GM12878 (cell line): ENCODE results near the gene NEGR1. TPM values are rescaled to one million over a fixed set of nuclear protein-coding genes. Genes with fewer than 3 reads are reported as not detected.

Source experiments
- ATAC-seq: fragments of 200-7000 bp; cut with Tn5 transposase; 3 replicates; pipeline ENCODE4 v1.9.1; 2020; ENCODE audit warnings: mild to moderate bottlenecking, moderate library complexity
- BruUV-seq: library from RNA; stranded (reverse); fragments of 400-500 nt; replicated peaks from 2 replicates; lab custom pipeline; 2021; lab: Mats Ljungman, UMichigan
- CTCF ChIA-PET: fragments of 300-600 bp; sonication (Branson Sonifier 250); formaldehyde crosslinking; extraction: SDS; loops from one replicate; lab custom pipeline; 2021; ENCODE audit warnings: inconsistent platforms; lab: Yijun Ruan, JAX
- POLR2A ChIA-PET: fragments of 350-600 bp; formaldehyde crosslinking; extraction: SDS; loops from one replicate; lab custom pipeline; 2021; ENCODE audit warnings: inconsistent platforms; lab: Charles Lee
- RAD21 ChIA-PET: fragments of 300-600 bp; sonication (Branson Sonifier 250); formaldehyde crosslinking; loops from one replicate; lab custom pipeline; 2023; ENCODE audit warnings: antibody characterized with exemption; ENCODE audit not compliant: unreplicated experiment; lab: Charles Lee
- SMC1A ChIA-PET: fragments of 300-600 bp; sonication (Branson Sonifier 250); formaldehyde crosslinking; loops from one replicate; lab custom pipeline; 2023; ENCODE audit not compliant: unreplicated experiment, uncharacterized antibody; lab: Charles Lee
- DNase-seq: peaks from one replicate; pipeline ENCODE4 v3.0.0-alpha.2; 2011; ENCODE audit warnings: low read depth, low spot score
- FAIRE-seq: peaks from 3 replicates; lab custom pipeline; 2011; peaks lifted over from hg19 to GRCh38; lab: Jason Lieb, UNC
- H2AFZ ChIP-seq: 2 replicates; pipeline ENCODE4 v1.6.0; 2011; ENCODE audit warnings: low read depth, low read length, control low read depth; ENCODE audit not compliant: control insufficient read depth
- H3K27ac ChIP-seq: 2 replicates; pipeline ENCODE4 v1.5.1; 2011; ENCODE audit warnings: control low read depth; ENCODE audit not compliant: control insufficient read depth, insufficient read depth
- H3K27me3 ChIP-seq, 2 experiments: replicated peaks in 1 of 2; 2 replicates each; pipeline versions ENCODE4 v1.6.0 to v1.6.1; 2011; ENCODE audit warnings: low read length in 1 of 2; ENCODE audit not compliant: control insufficient read depth in 2 of 2, insufficient read depth in 2 of 2
- H3K36me3 ChIP-seq, 2 experiments: 2 replicates each; pipeline ENCODE4 v1.5.1; 2011; ENCODE audit warnings: low read length in 1 of 2; ENCODE audit not compliant: control insufficient read depth in 2 of 2, insufficient read depth in 2 of 2
- H3K4me1 ChIP-seq: 2 replicates; pipeline ENCODE4 v1.6.1; 2011; ENCODE audit warnings: mild to moderate bottlenecking, low read length, moderate library complexity, mixed read lengths; ENCODE audit not compliant: control insufficient read depth, insufficient read depth
- H3K4me2 ChIP-seq: 2 replicates; pipeline ENCODE4 v1.6.0; 2011; ENCODE audit warnings: control low read depth; ENCODE audit not compliant: control insufficient read depth, insufficient read depth
- H3K4me3 ChIP-seq: fragments of 200-600 bp; sonication (generic); 2 replicates; pipeline ENCODE4 v1.5.1; 2016
- H3K79me2 ChIP-seq: 2 replicates; pipeline ENCODE4 v1.6.0; 2011; ENCODE audit warnings: low read length; ENCODE audit not compliant: control insufficient read depth, insufficient read depth
- H3K9ac ChIP-seq: 2 replicates; pipeline ENCODE4 v1.8.0; 2011; ENCODE audit warnings: low read length, control low read depth, mixed read lengths; ENCODE audit not compliant: control insufficient read depth, insufficient read depth
- H3K9me3 ChIP-seq: replicated peaks from 3 replicates; pipeline ENCODE4 v1.5.1; 2011; ENCODE audit warnings: mild to moderate bottlenecking, low read length; ENCODE audit not compliant: control insufficient read depth, insufficient read depth
- H4K20me1 ChIP-seq: 2 replicates; pipeline ENCODE4 v1.6.0; 2011; ENCODE audit not compliant: control insufficient read depth, insufficient read depth
- CBX5 ChIP-seq: sonication (generic); IDR thresholded peaks from 2 replicates; pipeline ENCODE4 v1.6.1; 2016; ENCODE audit warnings: low read depth, moderate library complexity, mild to moderate bottlenecking, inconsistent platforms
- EED ChIP-seq: sonication (generic); IDR thresholded peaks from 2 replicates; pipeline ENCODE4 v1.6.1; 2016; ENCODE audit warnings: antibody characterized with exemption, low read depth
- NKRF ChIP-seq: fragments of 450-650 bp; conservative IDR thresholded peaks from 2 replicates; pipeline ENCODE4 v1.6.1; 2017; ENCODE audit warnings: mild to moderate bottlenecking, moderate library complexity
- NR2C2 ChIP-seq: IDR thresholded peaks from 2 replicates; pipeline ENCODE4 v1.6.1; 2011; ENCODE audit warnings: borderline replicate concordance, low read depth; ENCODE audit not compliant: control insufficient read depth, insufficient read length
- RUNX3 ChIP-seq: IDR thresholded peaks from 2 replicates; pipeline ENCODE4 v1.6.1; 2012; ENCODE audit warnings: low read length, inconsistent platforms
- SP1 ChIP-seq: IDR thresholded peaks from one replicate; pipeline ENCODE4 v1.6.1; 2011; ENCODE audit warnings: low read depth, low read length
- SREBF2 ChIP-seq: IDR thresholded peaks from 2 replicates; pipeline ENCODE4 v1.6.1; 2012; ENCODE audit warnings: mild to moderate bottlenecking, low read length
- TAF1 ChIP-seq: IDR thresholded peaks from 2 replicates; pipeline ENCODE4 v1.6.1; 2011; ENCODE audit warnings: mild to moderate bottlenecking, low read depth, low read length, borderline replicate concordance
- ZNF207 ChIP-seq: fragments of 450-650 bp; IDR thresholded peaks from 2 replicates; pipeline ENCODE4 v1.6.1; 2014; ENCODE audit warnings: antibody characterized with exemption, mild to moderate bottlenecking, borderline replicate concordance
- WGBS: methylation state at CpG from one replicate; pipeline ENCODE4 v1.1.6; 2016; ENCODE audit warnings: low lambda C conversion rate; ENCODE audit not compliant: insufficient replicate concordance, insufficient coverage; ENCODE audit errors: missing lambda C conversion rate; 5-methylcytosine and 5-hydroxymethylcytosine counted together
- in situ Hi-C: fragments of 300-500 bp; cut with MboI; formaldehyde crosslinking; loops from 9 replicates; pipeline ENCODE4 v1.14.3; 2018; ENCODE audit warnings: mixed read lengths
- intact Hi-C: fragments of 100-400 bp; cut with micrococcal nuclease; formaldehyde crosslinking; loops from one replicate; pipeline ENCODE4 v1.14.2; 2022; ENCODE audit not compliant: unreplicated experiment
- polyA plus RNA-seq, 11 experiments: library from polyadenylated mRNA; depleted of rRNA in 4 of 11; unstranded in 6 of 11; stranded (reverse) in 5 of 11; fragments of >200 nt; fragmentation: Nextera tagmentation in 4 of 11; fragmentation: Illumina TruSeq in 1 of 11; extraction: Ambion mirVana in 4 of 11; extraction: Trizol in 1 of 11; gene quantifications; 1 replicate in 1 of 11; 2 replicates in 10 of 11; pipeline versions ENCODE4 v1.2.1 to v1.2.3, GENCODE V29; 2011 to 2016; ENCODE audit warnings: inconsistent platforms in 2 of 11, missing spikeins in 2 of 11, low read depth in 1 of 11
- total RNA-seq, 4 experiments: library from RNA; depleted of rRNA in 3 of 4; stranded (reverse); fragments of >200 nt in 3 of 4; fragmentation: Illumina TruSeq in 1 of 4; extraction: Trizol in 1 of 4; gene quantifications; 2 replicates each; pipeline versions ENCODE4 v1.2.1 to v1.2.3, GENCODE V29; 2013 to 2021
- TF ChIP-seq, protein P1 (sequence below): fragments of 450-650 bp; IDR thresholded peaks from 2 replicates; pipeline ENCODE4 v1.6.1; 2017; ENCODE audit warnings: mild to moderate bottlenecking, moderate library complexity
- TF ChIP-seq, protein P2 (sequence below): fragments of 450-650 bp; IDR thresholded peaks from 2 replicates; pipeline ENCODE4 v1.6.1; 2018; ENCODE audit warnings: borderline replicate concordance, mild to moderate bottlenecking; ENCODE audit not compliant: partially characterized antibody
- TF ChIP-seq, protein P3 (sequence below): IDR thresholded peaks from 2 replicates; pipeline ENCODE4 v1.6.1; 2012; ENCODE audit warnings: low read depth, low read length, improper control_type of control experiment

The NEGR1 gene
- total and polyA plus RNA-seq, 10 of the 15 experiments (the other 5 are each of a cell fraction or from before 2014, with no cell fraction given) = under 0.01 to 0.03 (median 0.01) TPM; not detected in 7

GRCh38 chr1:72109916-72110315 lies 172.4 kb downstream of the NEGR1 start:
- Histone ChIP-seq H3K27ac (no peak overlapping the region), H3K4me2 (no peak overlapping the region), H3K9me3 (no peaks in the 10 kb centered on the region), H3K4me3 (no peak overlapping the region), H3K9ac (no peak overlapping the region), H3K79me2 (no peaks in the 10 kb centered on the region), H4K20me1 (no peaks in the 10 kb centered on the region), H3K4me1 (no peaks in the 10 kb centered on the region), H2AFZ (no peak overlapping the region), H3K27me3 (no peaks in the 10 kb centered on the region), H3K36me3 (no peaks in the 10 kb centered on the region)
- ChIA-PET CTCF (no interaction called here), SMC1A (no interaction called here), RAD21 (no interaction called here), POLR2A (no interaction called here)
- TF ChIP-seq SREBF2 = no peak
- TF ChIP-seq TAF1 = no peak
- no peak for TF ChIP-seq CBX5
- no peak for TF ChIP-seq NR2C2
- no peak for TF ChIP-seq EED
- TF ChIP-seq ZNF207 = no peak
- no peak for TF ChIP-seq RUNX3
- TF ChIP-seq, protein P1, sequence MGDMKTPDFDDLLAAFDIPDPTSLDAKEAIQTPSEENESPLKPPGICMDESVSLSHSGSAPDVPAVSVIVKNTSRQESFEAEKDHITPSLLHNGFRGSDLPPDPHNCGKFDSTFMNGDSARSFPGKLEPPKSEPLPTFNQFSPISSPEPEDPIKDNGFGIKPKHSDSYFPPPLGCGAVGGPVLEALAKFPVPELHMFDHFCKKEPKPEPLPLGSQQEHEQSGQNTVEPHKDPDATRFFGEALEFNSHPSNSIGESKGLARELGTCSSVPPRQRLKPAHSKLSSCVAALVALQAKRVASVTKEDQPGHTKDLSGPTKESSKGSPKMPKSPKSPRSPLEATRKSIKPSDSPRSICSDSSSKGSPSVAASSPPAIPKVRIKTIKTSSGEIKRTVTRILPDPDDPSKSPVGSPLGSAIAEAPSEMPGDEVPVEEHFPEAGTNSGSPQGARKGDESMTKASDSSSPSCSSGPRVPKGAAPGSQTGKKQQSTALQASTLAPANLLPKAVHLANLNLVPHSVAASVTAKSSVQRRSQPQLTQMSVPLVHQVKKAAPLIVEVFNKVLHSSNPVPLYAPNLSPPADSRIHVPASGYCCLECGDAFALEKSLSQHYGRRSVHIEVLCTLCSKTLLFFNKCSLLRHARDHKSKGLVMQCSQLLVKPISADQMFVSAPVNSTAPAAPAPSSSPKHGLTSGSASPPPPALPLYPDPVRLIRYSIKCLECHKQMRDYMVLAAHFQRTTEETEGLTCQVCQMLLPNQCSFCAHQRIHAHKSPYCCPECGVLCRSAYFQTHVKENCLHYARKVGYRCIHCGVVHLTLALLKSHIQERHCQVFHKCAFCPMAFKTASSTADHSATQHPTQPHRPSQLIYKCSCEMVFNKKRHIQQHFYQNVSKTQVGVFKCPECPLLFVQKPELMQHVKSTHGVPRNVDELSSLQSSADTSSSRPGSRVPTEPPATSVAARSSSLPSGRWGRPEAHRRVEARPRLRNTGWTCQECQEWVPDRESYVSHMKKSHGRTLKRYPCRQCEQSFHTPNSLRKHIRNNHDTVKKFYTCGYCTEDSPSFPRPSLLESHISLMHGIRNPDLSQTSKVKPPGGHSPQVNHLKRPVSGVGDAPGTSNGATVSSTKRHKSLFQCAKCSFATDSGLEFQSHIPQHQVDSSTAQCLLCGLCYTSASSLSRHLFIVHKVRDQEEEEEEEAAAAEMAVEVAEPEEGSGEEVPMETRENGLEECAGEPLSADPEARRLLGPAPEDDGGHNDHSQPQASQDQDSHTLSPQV = no peak
- TF ChIP-seq, protein P2, sequence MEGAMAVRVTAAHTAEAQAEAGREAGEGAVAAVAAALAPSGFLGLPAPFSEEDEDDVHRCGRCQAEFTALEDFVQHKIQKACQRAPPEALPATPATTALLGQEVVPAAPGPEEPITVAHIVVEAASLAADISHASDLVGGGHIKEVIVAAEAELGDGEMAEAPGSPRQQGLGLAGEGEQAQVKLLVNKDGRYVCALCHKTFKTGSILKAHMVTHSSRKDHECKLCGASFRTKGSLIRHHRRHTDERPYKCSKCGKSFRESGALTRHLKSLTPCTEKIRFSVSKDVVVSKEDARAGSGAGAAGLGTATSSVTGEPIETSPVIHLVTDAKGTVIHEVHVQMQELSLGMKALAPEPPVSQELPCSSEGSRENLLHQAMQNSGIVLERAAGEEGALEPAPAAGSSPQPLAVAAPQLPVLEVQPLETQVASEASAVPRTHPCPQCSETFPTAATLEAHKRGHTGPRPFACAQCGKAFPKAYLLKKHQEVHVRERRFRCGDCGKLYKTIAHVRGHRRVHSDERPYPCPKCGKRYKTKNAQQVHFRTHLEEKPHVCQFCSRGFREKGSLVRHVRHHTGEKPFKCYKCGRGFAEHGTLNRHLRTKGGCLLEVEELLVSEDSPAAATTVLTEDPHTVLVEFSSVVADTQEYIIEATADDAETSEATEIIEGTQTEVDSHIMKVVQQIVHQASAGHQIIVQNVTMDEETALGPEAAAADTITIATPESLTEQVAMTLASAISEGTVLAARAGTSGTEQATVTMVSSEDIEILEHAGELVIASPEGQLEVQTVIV = no peak
- TF ChIP-seq NKRF = no peak
- TF ChIP-seq, protein P3, sequence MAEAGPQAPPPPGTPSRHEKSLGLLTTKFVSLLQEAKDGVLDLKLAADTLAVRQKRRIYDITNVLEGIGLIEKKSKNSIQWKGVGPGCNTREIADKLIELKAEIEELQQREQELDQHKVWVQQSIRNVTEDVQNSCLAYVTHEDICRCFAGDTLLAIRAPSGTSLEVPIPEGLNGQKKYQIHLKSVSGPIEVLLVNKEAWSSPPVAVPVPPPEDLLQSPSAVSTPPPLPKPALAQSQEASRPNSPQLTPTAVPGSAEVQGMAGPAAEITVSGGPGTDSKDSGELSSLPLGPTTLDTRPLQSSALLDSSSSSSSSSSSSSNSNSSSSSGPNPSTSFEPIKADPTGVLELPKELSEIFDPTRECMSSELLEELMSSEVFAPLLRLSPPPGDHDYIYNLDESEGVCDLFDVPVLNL = no peak
- TF ChIP-seq SP1 = no peak
- DNase-seq (no peak), ATAC-seq (no peak), FAIRE-seq (no peak)
- WGBS = 75% methylated on average over 2 of the region's 2 CpGs
- BruUV-seq = no TSS peak
- in situ Hi-C loops = no loop called here
- intact Hi-C loops = no loop called here
